ENCODE results near the gene METRN.

DNA sequence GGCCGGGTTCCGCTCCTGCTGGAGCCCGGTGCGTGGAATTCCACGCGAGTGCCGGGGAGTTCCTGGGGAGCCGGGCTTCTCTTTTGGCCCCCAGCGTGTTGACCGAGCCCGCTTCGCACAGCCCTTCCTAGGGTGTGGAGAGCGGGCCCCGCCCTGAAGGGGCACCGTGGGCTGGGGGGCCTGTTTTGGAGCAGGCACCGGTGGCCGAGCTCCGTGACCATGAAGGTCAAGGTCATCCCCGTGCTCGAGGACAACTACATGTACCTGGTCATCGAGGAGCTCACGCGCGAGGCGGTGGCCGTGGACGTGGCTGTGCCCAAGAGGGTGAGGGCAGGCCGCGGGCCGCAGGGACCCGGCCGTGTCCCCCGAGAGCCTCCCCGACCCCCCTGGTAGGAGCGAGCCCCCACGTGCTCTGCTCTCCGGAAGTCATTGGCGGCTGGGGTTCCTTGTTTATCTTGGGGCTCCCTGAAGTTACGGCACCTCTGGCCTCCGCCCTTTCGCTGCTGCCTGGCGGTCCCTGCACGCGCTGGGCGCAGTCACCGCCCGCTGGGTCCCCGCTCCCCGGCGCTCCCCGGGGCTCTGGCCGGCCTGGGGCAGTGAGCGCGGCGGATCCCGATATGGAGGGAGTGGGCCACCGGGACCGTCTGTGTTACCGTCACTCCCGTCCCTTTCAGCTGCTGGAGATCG, 12.5 kb downstream of the METRN start:
- TF ChIP-seq POLR2A (IDR thresholded peaks at IDR 0.05; ENCODE audit: low read depth, low read length) (no peak), POLR2AphosphoS5 (IDR thresholded peaks at IDR 0.05; ENCODE audit: low read depth, low read length) (no peak), TAF1 (IDR thresholded peaks at IDR 0.05; ENCODE audit: borderline replicate concordance, low read depth, low read length) (no peak)

Measured in GM12892 (cell line).